Neural cell (in vitro differentiated cells): Measurements from ENCODE around the gene IL22RA2.

Source experiments
- TF ChIP-seq, protein P1 (sequence below): fragments of 450-650 bp; IDR thresholded peaks from 2 replicates; pipeline ENCODE4 v1.5.1; 2014; ENCODE audit warnings: antibody characterized with exemption, mild to moderate bottlenecking, moderate library complexity; ENCODE audit not compliant: poor library complexity, severe bottlenecking
- TF ChIP-seq, protein P2 (sequence below): IDR thresholded peaks from 2 replicates; pipeline ENCODE4 v1.6.1; 2012; ENCODE audit warnings: borderline replicate concordance

DNA sequence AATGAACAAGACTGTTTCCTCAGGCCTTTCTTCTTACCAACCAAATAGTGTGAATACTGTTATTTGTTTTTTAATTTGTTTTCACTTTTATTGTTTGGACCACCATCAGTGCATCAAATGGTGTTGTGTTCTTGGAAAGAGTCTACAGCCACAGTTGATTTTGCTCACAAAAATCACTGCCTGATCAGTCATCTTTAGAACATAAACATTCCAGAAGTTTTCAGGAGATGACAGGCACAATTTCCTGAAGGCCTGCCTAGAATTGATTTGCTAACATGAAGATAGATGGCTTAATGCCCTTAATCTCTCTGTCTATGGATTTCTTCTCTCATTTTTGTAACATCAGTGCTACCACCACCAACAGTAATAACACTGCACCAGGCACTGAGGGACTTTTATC is 13.5 kb downstream of the IL22RA2 start:
- TF ChIP-seq, protein P1, sequence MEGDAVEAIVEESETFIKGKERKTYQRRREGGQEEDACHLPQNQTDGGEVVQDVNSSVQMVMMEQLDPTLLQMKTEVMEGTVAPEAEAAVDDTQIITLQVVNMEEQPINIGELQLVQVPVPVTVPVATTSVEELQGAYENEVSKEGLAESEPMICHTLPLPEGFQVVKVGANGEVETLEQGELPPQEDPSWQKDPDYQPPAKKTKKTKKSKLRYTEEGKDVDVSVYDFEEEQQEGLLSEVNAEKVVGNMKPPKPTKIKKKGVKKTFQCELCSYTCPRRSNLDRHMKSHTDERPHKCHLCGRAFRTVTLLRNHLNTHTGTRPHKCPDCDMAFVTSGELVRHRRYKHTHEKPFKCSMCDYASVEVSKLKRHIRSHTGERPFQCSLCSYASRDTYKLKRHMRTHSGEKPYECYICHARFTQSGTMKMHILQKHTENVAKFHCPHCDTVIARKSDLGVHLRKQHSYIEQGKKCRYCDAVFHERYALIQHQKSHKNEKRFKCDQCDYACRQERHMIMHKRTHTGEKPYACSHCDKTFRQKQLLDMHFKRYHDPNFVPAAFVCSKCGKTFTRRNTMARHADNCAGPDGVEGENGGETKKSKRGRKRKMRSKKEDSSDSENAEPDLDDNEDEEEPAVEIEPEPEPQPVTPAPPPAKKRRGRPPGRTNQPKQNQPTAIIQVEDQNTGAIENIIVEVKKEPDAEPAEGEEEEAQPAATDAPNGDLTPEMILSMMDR, result no peak
- TF ChIP-seq, protein P2, sequence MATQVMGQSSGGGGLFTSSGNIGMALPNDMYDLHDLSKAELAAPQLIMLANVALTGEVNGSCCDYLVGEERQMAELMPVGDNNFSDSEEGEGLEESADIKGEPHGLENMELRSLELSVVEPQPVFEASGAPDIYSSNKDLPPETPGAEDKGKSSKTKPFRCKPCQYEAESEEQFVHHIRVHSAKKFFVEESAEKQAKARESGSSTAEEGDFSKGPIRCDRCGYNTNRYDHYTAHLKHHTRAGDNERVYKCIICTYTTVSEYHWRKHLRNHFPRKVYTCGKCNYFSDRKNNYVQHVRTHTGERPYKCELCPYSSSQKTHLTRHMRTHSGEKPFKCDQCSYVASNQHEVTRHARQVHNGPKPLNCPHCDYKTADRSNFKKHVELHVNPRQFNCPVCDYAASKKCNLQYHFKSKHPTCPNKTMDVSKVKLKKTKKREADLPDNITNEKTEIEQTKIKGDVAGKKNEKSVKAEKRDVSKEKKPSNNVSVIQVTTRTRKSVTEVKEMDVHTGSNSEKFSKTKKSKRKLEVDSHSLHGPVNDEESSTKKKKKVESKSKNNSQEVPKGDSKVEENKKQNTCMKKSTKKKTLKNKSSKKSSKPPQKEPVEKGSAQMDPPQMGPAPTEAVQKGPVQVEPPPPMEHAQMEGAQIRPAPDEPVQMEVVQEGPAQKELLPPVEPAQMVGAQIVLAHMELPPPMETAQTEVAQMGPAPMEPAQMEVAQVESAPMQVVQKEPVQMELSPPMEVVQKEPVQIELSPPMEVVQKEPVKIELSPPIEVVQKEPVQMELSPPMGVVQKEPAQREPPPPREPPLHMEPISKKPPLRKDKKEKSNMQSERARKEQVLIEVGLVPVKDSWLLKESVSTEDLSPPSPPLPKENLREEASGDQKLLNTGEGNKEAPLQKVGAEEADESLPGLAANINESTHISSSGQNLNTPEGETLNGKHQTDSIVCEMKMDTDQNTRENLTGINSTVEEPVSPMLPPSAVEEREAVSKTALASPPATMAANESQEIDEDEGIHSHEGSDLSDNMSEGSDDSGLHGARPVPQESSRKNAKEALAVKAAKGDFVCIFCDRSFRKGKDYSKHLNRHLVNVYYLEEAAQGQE, result no peak
